GM18907 (cell line): ENCODE results near the gene PALLD.

ENCODE experiments used
- ATAC-seq: cut with Tn5 transposase; IDR thresholded peaks from one replicate; pipeline ENCODE4 v1.9.1; 2021; ENCODE audit warnings: mild to moderate bottlenecking, moderate library complexity; ENCODE audit not compliant: unreplicated experiment

Gene PALLD

DNA sequence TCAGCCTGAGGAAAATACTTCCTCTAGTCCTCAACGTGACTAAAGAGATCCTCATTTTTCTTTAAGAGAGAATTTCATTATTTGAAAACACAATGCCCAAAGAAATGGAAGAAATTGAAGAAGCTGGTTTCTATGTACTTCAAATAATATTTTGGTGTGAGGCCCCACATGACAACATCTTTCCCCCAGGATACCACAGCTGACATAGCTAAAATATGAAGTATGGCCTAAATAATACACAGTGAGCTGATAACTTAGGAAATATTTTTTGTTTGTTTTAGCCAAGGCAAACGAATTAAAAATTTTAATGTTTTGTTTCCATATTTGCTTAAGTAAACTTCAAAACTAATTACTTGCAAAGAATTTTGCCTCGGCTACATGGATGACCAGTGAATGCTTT lies 364.0 kb downstream of the PALLD start:
- ATAC-seq = no peak

DNA sequence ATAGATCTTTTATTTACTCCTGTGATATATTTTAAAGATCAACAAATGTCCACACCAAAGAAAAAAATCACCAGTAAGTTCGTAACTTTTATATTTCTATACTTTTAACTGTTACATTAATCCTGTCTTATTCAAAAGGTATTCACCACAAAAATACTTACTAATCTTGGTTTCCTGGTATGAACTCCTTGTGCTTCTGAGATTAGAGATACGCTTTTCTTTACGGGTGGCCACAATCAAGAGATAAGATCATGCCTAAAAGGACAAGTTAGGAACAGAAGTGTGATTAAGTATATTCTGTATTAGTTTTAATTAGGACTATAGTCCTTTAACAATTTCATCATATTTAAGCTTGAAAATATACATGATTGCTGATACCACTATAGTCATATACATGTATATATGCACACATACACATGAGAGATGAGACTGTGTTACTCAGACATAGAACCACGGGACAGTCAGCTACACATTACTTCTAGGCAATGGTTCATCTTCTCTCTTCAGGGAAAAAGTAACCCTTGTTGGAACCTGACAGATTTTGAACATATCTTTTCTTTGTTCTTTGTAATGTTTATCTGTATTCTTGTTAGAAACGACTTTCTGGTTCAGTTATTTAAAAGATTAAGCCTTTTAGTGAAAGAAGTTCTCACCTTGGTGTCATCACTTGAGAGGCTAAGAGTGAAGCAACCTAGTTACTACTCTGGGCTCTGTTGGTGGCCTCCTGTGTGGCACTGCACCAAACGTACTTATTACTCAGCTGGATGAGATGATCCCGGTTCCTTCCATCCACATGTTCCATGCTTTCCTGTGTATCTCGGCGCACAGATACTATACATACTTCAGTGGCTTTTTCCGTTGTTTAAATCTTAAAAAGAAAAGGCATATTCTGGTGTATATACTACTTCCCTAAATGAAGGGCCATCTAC lies 367.1 kb downstream of the PALLD start:
- ATAC-seq = no peak

DNA sequence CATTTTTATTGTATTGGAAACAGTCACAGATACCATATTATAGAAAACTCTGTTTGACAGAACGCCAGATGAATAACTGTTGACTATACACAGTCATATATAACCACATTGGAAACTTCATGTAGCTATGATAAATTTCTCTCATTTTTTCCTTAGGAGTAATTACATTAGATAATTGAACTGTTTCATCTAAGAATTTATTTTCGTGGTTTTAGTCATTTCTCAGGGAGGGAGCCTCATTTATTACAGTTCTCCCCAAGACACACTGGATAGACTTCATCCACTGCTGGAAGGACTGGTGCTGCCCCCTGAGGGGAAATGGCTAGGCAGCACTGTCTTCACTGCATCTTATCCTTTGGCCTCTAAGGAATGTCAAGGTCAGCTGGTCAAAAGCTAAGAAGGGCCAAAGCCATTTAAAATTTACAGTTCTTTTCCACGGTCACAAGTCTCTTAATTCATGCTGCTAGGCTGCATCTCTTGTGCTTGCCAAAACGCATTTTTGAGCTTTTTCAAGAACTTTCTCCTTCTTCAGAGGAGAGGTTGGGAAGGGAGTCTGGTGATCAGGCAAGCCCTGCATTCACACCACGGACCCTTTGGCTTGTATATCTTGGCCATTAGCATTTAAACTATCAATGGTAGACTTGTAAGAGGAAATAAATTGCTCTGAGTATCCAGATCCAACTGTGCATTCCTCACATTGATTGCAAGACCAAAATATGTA lies 368.1 kb downstream of the PALLD start:
- ATAC-seq = no peak

DNA sequence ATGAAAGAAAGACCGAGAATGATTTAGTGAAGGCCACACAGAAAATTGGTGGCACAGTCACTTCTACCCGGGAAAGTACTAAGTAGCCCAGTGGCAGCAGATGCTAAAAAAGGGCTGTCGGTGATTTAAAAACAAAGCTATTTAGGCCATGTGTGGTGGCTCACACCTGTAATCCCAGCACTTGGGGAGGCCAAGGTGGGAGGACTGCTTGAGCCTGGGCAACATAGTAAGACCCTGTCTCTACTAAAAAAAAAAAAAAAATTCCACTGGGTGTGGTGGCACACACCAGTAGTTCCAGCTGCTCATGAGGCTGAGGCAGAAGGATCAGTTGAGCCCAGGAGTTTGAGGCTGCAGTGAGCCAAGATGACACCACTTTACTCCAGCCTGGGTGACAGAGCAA lies 369.0 kb downstream of the PALLD start:
- no peak for ATAC-seq

DNA sequence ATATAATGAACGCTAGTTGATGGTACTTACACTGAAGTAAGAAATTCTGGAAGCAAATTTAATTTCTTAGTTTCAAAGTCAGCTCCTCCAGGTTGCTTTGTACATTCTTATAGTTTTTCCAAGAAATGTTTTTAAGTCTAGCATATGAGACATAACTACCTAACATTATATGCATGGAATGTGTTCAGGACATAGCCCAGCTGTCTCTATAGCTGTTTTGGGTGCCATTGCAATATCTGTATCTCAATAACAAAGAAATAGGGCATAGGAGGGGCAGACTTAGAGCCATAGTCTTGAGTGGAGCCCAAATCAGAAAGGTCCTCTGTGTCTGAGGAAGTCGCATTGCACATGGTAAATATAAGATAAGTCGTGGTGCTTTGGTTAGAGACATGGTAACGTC lies 369.8 kb downstream of the PALLD start:
- no peak for ATAC-seq

DNA sequence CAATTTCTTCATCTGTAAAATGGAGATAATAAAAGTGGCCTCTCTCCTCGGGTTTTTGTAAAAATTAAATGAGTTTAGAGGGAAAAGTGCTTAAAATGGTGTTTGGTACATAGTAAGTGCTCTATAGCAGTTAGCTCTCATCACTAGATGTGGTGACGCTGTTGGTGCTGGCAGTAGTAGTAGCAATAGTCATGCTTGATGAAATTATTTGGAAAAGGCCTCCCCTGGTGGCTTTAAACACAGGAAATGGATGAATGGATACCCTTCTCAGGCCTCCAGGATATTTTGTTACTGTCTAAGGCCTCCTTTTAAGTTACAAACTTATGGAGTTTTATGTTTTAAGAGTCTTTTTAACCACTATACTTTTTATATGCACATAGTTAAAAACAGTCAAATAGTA lies 370.3 kb downstream of the PALLD start:
- no peak for ATAC-seq

DNA sequence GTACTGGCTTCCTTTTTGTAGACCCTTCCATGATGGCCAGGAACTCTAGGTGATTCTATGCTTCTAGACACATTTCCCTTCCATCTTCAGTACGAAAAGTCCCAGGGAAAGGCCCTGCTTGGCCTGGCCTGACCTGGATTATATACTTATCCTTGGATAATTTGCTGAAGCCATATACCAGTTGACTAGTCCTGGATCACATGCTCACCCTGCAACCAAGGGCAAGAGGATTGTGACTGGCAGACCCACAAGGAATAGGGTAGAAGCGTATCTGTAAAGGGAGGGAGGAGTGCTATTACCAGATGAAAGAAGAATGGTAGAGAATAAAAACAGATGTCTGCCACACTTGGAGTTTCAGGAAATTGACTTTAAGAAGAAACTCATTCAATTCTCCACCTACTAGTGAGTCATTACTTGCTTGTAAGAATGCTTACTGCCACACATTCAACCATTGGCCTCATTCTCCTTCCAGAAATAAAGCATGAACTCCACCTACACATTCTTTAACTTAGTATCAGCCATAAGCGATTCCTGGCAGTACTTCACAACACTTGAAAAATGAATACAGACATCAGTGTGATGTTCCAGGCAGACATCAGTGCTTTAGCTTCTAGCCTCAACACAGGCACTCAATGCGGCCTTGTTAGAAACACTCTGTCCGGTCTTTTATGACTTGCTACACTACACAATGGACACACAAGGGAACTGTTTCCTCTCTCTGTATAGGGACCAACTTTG lies 371.4 kb downstream of the PALLD start:
- ATAC-seq = no peak

DNA sequence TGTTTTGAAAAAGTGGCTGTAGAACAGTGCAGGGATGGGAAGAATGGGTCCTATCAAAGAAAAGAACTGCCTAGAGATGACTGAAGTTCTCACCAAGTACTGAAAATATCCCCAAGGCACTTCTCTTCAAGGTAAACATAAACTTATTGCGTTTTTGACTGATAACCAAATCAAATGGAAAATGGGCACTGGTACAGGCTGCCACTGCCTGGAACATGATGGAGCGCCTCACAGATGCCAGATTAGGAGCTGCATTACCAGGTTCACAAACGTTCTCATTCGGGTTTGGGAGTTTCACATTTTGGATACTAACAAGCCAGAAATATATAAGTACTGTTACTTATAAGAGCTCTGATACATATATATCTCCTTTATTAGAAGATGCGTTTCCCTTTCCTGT lies 371.9 kb downstream of the PALLD start:
- no peak for ATAC-seq

DNA sequence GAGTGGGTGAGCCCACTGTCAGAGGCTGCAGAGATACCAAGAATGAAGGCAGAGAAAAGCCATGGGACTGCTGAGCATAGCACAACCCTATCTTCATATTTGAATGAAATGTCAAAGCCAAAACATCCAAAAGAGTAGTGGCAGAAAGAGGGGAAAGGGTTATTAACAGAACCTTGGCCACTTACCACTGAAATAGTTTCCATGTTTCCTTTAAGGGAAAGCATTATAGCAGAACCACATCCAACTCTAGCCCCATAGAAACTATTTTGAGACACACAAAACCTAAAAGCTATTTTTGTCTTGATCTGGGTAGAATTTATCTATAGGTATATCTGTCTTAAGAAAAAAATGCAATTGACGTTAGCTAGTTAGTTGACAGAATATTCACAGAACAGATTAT lies 373.2 kb downstream of the PALLD start:
- no peak for ATAC-seq

DNA sequence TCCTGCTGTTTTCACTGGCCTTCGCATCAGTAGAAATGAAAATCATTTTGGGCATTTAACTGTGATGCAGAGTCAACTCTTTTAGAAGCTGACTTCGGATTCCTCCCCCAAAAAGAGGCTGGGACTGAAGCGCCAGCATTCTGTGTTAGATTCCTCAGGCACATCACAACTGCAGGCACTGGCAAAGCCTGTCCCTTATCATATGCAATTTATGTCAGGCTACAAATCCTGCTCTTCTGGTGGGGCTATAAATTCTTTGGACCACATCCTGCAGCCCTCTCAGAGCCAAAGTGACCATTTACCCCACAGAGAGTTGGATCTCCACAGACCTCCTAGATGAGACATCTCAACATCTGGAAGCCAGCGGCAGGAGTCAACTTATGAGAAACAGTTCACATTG lies 374.8 kb downstream of the PALLD start:
- no peak for ATAC-seq

DNA sequence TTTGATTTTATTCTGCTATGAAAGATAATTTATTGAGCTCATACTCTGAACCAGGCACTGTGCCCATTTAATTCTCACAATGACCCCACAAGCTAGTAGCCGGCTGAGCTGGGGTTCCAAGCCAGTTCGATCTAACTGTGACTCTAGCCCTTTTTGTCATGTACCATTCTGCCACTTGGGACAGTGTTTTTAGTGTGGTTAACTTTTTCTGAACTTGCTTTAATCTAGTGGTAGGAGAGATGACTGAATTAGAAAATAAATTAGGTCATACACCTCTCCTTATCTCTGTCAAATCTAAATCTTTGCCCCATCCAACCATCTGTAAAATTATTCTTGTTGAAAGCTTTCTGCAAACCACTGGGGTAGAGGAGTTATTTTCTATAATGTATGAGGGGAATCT lies 377.2 kb downstream of the PALLD start:
- no peak for ATAC-seq

DNA sequence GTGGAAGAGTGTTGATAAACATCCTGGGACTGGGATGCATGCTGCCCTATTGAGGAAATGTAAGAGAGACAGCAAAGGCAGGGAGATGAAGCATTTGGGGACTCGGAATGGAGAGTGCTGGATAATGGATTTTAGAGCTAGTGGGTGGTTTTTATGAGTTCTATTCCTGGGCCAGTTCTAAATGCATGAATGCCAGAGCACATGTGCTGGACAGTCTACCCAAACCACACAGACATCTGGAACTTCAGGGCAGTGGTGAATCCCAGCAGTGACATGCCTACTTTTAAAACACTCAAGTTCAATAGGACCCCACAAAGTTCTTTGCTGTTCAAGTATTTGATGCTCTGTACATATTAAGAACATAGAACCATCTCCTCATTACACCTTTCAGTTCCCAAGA lies 379.3 kb downstream of the PALLD start:
- ATAC-seq = no peak

DNA sequence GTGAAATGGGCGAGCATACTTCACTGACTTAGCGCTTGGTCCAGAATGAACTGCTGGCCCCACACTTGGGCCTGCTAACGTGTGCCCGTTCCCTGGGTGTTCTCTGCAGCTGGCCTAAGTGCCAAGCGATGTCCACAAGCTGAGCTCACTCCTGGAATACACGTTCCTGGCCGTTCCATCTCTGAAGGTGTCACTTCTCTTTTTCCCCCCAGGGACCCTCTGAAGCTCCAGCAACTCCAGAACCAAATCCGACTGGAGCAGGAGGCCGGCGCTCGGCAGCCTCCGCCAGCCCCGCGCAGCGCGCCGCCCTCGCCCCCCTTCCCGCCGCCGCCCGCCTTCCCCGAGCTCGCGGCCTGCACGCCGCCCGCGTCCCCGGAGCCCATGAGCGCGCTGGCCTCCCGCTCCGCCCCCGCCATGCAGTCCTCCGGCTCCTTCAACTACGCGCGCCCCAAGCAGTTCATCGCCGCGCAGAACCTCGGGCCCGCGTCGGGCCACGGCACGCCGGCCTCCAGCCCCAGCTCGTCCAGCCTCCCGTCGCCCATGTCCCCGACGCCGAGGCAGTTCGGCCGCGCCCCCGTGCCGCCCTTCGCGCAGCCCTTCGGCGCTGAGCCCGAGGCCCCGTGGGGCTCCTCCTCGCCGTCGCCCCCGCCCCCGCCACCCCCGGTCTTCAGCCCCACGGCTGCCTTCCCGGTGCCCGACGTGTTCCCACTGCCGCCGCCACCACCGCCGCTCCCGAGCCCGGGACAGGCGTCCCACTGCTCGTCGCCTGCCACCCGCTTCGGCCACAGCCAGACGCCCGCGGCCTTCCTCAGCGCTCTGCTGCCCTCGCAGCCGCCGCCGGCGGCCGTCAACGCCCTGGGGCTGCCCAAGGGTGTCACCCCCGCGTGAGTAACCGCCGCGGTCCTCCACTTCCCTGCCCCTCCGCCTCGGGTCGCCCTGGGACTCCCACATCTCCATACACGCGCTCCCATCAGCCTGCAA lies 380.9 kb downstream of the PALLD start:
- ATAC-seq = peak; percentile 30

DNA sequence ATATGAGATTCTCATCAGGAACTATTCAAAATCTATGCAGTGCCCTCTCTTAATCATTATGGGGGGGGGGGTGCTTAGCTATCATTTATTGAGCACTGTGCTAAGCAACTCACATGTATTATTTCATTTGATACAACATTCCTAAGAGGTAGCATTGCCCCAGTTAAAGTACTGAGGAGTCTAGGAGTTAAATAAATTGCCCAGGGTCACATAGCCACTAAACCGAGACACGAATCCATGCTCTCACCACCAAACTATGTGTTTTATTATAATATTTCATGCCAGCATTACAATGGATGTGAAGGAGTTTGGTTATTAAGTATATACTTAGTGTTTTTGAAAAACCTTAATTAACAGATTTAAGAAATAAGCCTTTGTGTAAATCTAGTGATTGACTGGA lies 381.8 kb downstream of the PALLD start:
- no peak for ATAC-seq

DNA sequence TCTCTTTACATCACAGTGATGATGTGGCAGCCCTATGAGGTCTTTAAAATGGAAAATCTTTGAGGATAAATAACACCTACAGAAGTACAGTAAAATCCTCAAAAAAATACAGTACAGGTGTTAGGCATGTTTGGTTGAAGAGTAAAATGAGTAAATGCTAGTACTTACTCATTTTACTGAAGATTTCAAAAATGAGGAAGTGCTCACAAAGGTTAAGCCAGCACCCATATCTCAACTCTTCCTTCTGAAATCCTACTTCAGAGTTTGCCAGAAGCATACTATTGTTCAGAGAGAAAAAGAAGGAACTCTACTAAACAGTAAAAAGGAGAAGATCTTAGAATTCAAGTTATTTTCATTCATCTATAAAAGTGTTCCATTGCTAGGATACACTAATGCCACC lies 382.3 kb downstream of the PALLD start:
- peak; percentile 39 for ATAC-seq

DNA sequence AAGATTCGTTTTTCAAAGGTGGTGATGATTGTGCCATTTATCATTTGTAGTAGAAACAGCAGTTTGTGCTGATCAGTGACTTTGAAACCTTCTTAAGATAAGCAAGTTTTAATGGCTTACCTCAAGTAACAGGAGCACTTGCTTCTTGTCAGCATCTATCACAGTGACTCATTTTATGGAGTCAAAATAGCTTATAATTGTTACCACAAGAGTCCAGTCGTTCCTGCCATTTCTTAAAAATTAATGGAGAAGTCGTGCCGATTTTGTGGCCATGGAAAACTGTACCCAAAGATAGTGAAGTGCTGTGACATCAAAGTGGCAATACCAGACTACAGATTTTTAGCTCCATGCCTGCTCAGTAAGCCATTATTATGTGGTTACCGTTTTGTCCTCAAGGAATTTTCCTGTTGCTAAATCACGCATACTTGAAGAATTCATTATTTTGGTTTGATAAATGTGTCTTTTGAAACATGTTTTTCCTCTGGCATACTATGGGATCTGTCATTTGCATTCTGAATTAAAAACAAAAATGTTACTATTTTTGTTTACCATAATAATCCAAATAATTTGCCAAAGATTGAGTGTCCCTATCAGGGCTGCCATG lies 383.3 kb downstream of the PALLD start:
- ATAC-seq = no peak

DNA sequence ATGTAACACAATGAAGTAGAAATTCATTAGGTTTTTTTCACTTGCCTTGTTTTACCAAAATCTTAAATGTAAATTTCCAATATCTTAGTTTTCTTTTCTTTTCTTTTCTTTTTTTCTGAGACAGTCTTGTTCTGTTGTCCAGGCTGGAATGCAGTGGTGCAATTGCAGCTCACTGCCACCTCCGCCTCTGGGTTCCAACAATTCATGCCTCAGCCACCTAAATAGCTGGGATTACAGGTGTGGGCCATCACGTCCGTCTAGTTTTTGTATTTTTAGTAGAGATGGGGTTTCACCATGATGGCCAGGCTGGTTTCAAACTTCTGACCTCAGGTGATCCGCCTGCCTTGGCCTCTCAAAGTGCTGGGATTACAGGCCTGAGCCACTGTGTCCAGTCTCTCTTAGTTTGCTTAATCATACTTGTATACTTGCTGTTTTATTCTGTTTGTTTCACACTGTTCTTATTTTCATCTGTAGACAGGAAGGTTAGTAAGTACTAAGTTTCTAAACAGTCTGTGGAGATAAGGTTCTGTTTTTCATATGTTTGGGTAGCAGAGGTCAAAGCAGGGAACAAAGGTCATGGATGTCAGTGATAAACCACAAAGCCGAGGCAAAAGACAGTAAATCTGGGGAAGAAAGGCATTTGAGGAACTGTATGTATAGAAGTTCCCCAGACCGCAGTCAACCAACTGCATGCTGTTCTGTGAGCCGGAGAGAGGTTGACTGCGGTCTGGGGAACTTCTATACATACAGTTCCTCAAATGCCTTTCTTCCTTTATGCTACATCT lies 384.2 kb downstream of the PALLD start:
- ATAC-seq = peak; percentile 77

DNA sequence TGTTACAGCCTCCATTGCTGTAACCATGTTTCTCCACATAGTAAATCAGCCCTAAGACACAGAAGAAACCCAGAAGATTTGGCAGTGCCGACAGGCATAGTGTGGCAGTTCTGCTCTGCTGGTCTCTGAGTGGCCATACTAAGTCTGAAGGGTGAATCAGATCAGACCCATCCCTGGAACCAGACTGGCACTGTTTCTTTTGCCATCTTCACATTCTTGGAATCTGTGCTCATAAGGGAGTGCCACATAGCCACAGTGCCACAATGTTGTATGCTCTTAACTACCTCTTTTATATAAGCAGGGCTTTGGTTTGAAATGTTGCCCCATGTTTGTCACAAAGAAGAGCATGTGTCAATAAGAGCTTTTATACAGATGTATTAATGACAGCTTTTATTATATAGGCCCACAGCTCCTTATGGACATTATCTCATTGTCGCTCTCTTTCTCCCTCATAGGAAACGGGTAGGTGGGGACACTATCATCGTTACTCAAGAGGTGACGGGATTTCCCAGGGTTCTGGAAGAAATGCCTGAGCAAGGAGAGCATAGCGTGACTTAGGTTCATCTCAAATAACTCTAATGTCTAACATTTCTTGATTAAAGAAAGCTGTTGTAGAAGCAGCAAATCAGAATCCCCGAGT lies 385.0 kb downstream of the PALLD start:
- peak; percentile 26 for ATAC-seq
